Stimulated activated CD4-positive, alpha-beta T cell treated with anti-CD3 and anti-CD28 coated beads, Interleukin-1b, Interleukin-23, amount 100 ng/mL, for 1 hour (primary cell): ENCODE data around the gene IL36A.

Experiments
- DNase-seq, 2 donors: peaks; one replicate each; pipeline ENCODE4 v3.0.0-alpha.2; 2020; ENCODE audit warnings: low read depth in 2 of 2

The IL36A gene

DNA sequence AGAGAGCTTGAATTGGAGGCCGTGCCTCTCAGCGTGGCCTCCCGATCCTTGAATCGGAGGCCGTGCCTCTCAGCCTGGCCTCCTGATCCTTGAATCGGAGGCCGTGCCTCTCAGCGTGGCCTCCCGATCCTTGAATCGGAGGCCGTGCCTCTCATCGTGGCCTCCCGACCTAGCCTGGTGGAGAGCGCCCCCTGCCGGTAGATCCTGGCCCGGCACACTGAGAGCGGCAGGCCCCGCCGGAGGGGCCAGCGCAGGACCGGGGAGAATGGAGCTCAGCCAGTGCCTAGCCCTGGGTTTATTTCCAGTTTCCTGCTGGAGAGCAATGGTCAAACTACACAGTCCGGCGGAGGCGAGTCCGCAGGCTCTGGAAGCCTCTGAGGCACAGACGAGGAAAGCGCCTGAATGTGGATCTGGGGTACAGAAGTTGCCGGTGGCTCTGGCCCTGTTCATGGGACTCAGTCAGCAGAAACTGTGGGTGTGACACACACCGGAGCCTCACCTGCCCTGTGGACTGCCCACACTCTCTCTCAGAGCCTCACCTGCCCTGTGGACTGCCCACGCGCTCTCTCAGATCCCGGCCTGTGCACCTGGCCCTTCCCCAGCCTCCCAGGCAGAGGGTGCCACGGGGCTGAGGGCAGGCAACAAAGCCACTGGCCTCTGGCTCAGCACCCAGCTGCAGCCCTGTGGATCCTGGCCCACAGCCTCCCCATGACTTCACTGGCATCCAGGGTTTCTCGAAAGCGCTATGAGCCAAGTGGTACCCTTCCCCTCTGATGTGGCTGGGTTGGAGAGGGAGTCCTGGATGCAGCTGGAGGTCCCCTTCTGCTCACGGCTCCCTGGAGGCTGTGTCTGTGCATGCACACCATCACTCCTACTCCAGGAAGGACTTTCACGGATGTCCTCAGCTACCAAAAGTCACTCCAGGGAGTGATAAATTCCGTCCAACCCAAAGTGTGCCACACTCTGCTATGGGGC is 45.9 kb downstream of the IL36A start:
- no peak for DNase-seq

DNA sequence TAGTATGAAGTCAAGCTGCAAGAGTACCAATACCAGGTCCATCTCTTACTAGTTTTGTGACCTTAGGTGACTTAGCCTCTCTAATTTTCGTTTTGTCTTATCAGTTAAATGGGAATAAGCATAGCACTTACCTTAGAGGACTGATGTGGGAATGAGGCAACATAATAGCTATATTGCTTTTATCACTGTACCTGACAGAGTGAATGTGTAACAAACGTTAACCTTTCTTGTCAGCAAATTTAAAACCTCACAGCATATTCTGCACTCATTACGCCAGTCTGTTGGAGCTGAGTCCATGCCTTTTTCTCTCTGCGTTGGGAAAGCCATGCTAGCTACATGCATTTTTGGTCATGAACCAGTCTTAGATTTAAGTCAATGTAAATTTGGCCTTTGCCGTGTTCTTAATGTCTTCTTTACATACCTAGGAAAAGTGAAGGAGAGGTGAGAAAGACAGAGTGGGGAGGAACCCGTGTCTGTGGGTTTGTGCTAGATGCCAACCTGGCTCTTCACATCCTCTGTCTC is 47.2 kb downstream of the IL36A start, which contains the start of gene IL36B:
IL36B (minus strand) TSS at position 472 of the 522 bp plus-strand sequence.
- no peak for DNase-seq

DNA sequence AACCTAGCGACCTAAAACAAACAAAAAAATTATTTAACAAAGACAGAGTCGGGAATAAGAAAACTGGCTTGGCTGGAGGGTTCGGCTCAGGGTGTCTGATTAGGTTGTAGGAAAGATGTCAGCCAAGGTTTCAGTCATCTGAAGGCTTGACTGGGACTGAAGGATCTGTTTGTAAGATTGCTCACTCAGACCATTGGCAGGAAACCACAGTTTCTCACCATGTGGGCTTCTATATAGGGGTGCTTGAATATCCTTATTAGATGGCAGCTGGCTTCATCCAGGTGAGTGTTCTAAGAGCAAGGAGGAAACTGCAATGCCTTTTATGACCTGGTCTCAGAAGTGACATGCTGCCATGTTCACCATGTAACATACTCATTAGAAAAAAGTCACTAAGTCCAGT is 48.4 kb downstream of the IL36A start:
- no peak for DNase-seq

DNA sequence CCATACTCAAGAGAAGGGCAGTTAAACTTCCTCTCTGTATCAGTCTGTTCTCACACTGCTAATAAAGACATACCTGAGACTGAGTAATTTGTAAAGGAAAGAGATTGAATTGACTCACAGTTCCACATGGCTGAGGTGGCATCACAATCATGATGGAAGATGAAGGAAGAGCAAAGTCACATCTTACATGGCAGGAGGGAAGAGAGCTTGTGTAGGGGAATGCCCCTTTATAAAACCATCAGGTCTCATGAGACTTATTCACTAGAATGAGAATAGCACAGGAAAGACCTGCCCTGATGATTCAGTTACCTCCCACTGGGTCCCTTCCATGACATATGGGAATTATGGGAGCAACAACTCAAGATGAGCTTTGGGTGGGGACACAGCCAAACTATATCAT is 48.8 kb downstream of the IL36A start:
- DNase-seq = no peak

DNA sequence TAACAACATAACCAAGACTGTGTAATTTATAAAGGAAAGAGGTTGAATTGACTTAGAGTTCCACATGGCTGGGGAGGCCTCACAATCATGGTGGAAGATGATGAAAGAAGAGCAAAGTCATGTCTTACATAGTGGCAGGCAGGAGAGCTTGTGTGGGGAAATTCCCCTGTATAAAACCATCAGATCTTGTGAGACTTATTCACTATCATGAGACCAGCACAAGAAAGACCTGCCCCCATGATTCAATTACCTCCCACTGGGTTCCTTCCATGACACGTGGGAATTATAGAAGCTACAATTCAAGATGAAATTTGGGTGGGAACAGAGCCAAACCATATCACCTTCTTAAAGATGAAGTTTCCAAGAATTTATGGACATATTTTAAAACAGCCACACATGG is 51.3 kb downstream of the IL36A start:
- no peak for DNase-seq

DNA sequence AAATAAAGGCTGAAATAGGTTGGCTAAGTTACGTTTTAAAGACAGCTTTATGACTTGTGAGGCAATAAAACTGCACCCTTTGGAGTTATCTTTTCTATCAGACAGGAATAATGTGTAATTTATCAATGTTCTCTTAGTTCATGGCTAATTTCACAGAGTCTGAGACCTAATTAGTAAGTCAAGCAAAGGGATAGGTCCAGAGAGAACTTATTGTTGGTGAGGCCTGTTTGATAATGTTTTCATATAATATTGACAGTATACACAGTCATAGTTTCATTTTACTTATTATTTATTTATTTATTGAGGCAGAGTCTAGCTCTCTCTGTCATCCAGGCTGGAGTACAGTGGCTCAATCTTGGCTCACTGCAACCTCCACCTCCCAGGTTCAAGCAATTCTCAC is 51.9 kb downstream of the IL36A start:
- DNase-seq = no peak
